Fibroblast of lung (primary cell): ENCODE measurements around the gene AKR1C3. TPM values are rescaled to one million over a fixed set of nuclear protein-coding genes. Genes with fewer than 3 reads are reported as not detected.
A peak's percentile ranks its signal among the peaks of the same experiment; 100 is the strongest.

Source experiments
- DNase-seq, 2 donors: peaks; one replicate each; pipeline versions ENCODE4 v3.0.0 to v3.0.0-alpha.2; 2010; ENCODE audit warnings: low read depth in 2 of 2
- H2AFZ ChIP-seq: 2 replicates; pipeline ENCODE4 v1.5.1; 2012; ENCODE audit warnings: low read length, control low read depth, inconsistent platforms
- H3K27ac ChIP-seq: 2 replicates; pipeline ENCODE4 v1.5.1; 2011; ENCODE audit warnings: low read length, control low read depth; ENCODE audit not compliant: insufficient read depth
- H3K27me3 ChIP-seq: 2 replicates; pipeline ENCODE4 v1.5.1; 2011; ENCODE audit warnings: mild to moderate bottlenecking, low read length; ENCODE audit not compliant: control insufficient read depth, insufficient read depth
- H3K36me3 ChIP-seq: 2 replicates; pipeline ENCODE4 v1.5.1; 2011; ENCODE audit warnings: low read length; ENCODE audit not compliant: control insufficient read depth, insufficient read depth
- H3K4me1 ChIP-seq: 2 replicates; pipeline ENCODE4 v1.5.1; 2011; ENCODE audit warnings: low read length; ENCODE audit not compliant: control insufficient read depth, insufficient read depth; ENCODE audit errors: extremely low read depth
- H3K4me2 ChIP-seq: 2 replicates; pipeline ENCODE4 v1.5.1; 2011; ENCODE audit warnings: low read length, control low read depth; ENCODE audit not compliant: insufficient read depth; ENCODE audit errors: extremely low read depth
- H3K4me3 ChIP-seq, 4 experiments: fragments of 200-600 bp in 1 of 4; sonication (generic) in 1 of 4; replicated peaks in 1 of 4; 2 replicates each; pipeline ENCODE4 v1.5.1; 2011 to 2016; ENCODE audit warnings: low read length in 4 of 4, low read depth in 3 of 4, mild to moderate bottlenecking in 3 of 4, control low read depth in 2 of 4, inconsistent platforms in 1 of 4, mixed read lengths in 1 of 4; ENCODE audit not compliant: insufficient read depth in 1 of 4; ENCODE audit errors: control extremely low read depth in 1 of 4
- H3K79me2 ChIP-seq: 2 replicates; pipeline ENCODE4 v1.5.1; 2012; ENCODE audit warnings: mild to moderate bottlenecking, low read length, inconsistent platforms; ENCODE audit not compliant: control insufficient read depth, insufficient read depth
- H3K9ac ChIP-seq: 2 replicates; pipeline ENCODE4 v1.5.1; 2011; ENCODE audit warnings: mild to moderate bottlenecking, low read length, control low read depth; ENCODE audit not compliant: insufficient read depth
- H3K9me3 ChIP-seq: 2 replicates; pipeline ENCODE4 v1.5.1; 2012; ENCODE audit warnings: low read depth, low read length; ENCODE audit not compliant: control insufficient read depth, insufficient read depth
- H4K20me1 ChIP-seq: 2 replicates; pipeline ENCODE4 v1.5.1; 2011; ENCODE audit warnings: low read length; ENCODE audit not compliant: control insufficient read depth, insufficient read depth; ENCODE audit errors: extremely low read depth
- CTCF ChIP-seq, 2 donors: IDR thresholded peaks in 1 of 2; conservative IDR thresholded peaks in 1 of 2; 1 replicate in 1 of 2; 2 replicates in 1 of 2; pipeline ENCODE4 v1.5.1; 2011 to 2012; ENCODE audit warnings: low read length in 2 of 2, control low read depth in 1 of 2, inconsistent platforms in 1 of 2, low read depth in 1 of 2, mild to moderate bottlenecking in 1 of 2
- EZH2 ChIP-seq: IDR thresholded peaks from 2 replicates; pipeline ENCODE4 v1.5.1; 2012; ENCODE audit warnings: low read length, control low read depth, mild to moderate bottlenecking; ENCODE audit errors: missing control alignments
- polyA plus RNA-seq, 2 donors: library from polyadenylated mRNA; depleted of rRNA in 1 of 2; stranded (reverse) in 1 of 2; unstranded in 1 of 2; fragments of >200 nt; gene quantifications; 2 replicates each; pipeline ENCODE4 v1.2.1, GENCODE V29; 2011 to 2012; ENCODE audit warnings: missing spikeins in 1 of 2
- total RNA-seq: library from RNA; depleted of rRNA; stranded (reverse); fragments of >200 nt; gene quantifications from 2 replicates; pipeline ENCODE4 v1.2.1, GENCODE V29; 2014

The AKR1C3 gene
- total and polyA plus RNA-seq, 2 donors (not counting 1 experiment from before 2014, with no cell fraction given): 36.3 to 44.3 TPM

- peak in 1 of 2 donors; percentile 25 for DNase-seq
- Histone ChIP-seq H2AFZ (no peak overlapping the region), H3K27ac (no peak overlapping the region), H3K9ac (no peak overlapping the region), H3K9me3 (no peaks in the 10 kb centered on the region), H3K4me1 (no peaks in the 10 kb centered on the region), H3K79me2 (no peaks in the 10 kb centered on the region), H3K36me3 (no peaks in the 10 kb centered on the region), H3K27me3 (no peaks in the 10 kb centered on the region), H3K4me2 (no peak overlapping the region), H3K4me3 (no peak overlapping the region), H4K20me1 (no peaks in the 10 kb centered on the region)
- TF ChIP-seq EZH2: no peak
- TF ChIP-seq CTCF (conservative IDR thresholded peaks at IDR 0.05 in 1 of 2, IDR thresholded peaks at IDR 0.05 in 1 of 2; ENCODE audit: low read depth in 1 of 2, low read length in 2 of 2): no peak
Measured at GRCh38 chr10:5064656-5065055, 29.6 kb upstream of the AKR1C3 start.

- DNase-seq: no peak
Measured at GRCh38 chr10:5068274-5068984, 25.8 kb upstream of the AKR1C3 start.

More at GRCh38 chr10:5068274-5068984, 25.8 kb upstream of the AKR1C3 start:
- Histone ChIP-seq H3K27ac (no peak overlapping the region), H3K4me2 (no peak overlapping the region), H3K79me2 (no peaks in the 10 kb centered on the region), H3K4me1 (peaks cover 10% of the 10 kb centered on the region), H3K9me3 (no peaks in the 10 kb centered on the region), H3K4me3 (no peak overlapping the region), H3K9ac (no peak overlapping the region), H2AFZ (no peak overlapping the region), H4K20me1 (no peaks in the 10 kb centered on the region), H3K27me3 (no peaks in the 10 kb centered on the region), H3K36me3 (no peaks in the 10 kb centered on the region)
- TF ChIP-seq EZH2: no peak
- no peak for TF ChIP-seq CTCF (conservative IDR thresholded peaks at IDR 0.05 in 1 of 2, IDR thresholded peaks at IDR 0.05 in 1 of 2; ENCODE audit: low read depth in 1 of 2, low read length in 2 of 2)
